ENCODE results near the gene KRT7. TPM values are rescaled to one million over a fixed set of nuclear protein-coding genes. Genes with fewer than 3 reads are reported as not detected.
"Not testable (repeated sequence)": the region's sequence is repeated elsewhere in the genome, so short reads cannot be mapped to it uniquely, and the experiment has no call there.

KRT7 gene
- polyA plus RNA-seq, 1 experiment, result 659 TPM

DNA sequence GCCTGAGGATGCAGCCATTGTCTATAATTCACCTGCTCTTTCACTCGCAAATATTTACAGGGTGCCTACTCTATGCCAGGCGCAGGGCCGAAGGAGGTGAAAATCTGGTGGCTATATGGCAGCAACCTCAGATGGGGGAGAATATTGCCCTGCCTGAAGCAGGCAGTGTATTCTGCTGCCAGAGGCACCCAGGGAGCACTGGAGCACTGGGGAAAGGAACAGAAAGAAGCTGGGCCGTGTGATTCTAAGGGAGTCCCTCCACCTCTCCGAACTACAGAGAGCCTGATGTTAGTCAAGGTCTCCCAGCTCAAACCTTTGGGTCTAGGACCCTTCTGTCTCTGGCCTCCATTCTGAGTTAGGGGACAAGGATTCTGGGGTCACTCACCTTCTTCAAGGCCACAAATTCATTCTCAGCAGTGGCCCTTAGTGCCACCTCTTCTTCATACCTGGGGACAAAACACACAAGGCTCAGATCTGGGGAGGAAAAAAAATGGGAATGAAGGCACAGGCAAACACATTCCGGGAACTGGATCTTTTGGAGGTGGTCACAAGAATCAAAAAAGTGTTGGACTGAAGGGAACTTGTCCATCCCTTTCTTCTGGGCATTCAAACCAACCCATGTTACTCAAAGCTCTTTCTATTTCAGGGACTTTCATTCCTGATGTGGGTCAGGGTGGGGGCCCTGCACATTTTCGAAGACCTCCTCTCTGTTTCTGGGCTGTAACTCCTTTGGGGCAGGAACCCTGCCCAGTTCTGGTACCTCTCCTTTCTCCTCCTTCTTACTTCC is 22.1 kb downstream of the KRT7 start:
- H3K4me3 ChIP-seq (ENCODE audit: low read depth, low read length), result no peak overlapping the region
- H3K36me3 ChIP-seq (ENCODE audit: control insufficient read depth, insufficient read depth, low read length), result no peaks in the 10 kb centered on the region
- POLR2A ChIA-PET, result no interaction called here

DNA sequence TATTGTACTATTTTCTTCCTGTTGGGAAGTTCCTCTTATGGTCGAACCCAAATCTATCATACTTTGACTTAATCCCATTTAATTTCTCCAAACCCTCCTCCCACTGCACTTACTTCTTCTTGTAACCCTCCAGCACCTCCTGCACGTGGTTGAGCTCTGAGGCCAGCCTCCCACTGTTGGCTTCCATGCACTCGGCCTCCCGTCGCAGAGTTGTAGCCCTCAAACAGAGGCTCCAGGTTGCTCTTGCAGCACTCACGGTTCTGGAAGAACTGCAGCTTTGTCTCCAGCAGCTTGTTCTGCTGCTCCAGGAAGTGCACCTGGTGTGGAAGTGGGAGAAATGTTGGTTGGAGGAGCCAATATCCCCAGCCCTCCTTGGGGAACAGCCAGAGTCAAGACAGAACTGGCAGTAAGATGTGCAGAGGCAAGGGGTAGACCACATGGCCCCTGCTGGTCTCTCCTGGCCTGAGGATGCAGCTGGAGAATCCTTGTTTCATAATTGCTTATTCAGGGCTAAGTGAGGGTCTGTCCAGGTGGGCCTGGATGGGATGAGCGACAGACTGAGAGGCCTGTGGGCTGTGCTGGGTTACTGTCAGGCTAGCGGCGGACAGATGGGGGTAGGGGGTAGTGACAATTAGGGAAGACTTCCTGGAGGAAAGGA is 23.0 kb downstream of the KRT7 start:
- ChIA-PET POLR2A (no interaction called here), CTCF (interaction anchor here (1.2 to 4.8 kb wide), 2 partner anchors 18 to 23 kb away, joined by 3 to 16 read pairs; partner anchors contain the start of gene KRT86)
- no peak for DNase-seq (ENCODE audit: low read depth)
- TF ChIP-seq, protein P1, sequence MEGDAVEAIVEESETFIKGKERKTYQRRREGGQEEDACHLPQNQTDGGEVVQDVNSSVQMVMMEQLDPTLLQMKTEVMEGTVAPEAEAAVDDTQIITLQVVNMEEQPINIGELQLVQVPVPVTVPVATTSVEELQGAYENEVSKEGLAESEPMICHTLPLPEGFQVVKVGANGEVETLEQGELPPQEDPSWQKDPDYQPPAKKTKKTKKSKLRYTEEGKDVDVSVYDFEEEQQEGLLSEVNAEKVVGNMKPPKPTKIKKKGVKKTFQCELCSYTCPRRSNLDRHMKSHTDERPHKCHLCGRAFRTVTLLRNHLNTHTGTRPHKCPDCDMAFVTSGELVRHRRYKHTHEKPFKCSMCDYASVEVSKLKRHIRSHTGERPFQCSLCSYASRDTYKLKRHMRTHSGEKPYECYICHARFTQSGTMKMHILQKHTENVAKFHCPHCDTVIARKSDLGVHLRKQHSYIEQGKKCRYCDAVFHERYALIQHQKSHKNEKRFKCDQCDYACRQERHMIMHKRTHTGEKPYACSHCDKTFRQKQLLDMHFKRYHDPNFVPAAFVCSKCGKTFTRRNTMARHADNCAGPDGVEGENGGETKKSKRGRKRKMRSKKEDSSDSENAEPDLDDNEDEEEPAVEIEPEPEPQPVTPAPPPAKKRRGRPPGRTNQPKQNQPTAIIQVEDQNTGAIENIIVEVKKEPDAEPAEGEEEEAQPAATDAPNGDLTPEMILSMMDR (IDR thresholded peaks at IDR 0.05; ENCODE audit: insufficient read depth, low read depth, low read length), result no peak
- H3K4me3 ChIP-seq (ENCODE audit: low read depth, low read length), result no peak overlapping the region
- peaks cover 4% of the 10 kb centered on the region for H3K27me3 ChIP-seq (ENCODE audit: control insufficient read depth, insufficient read depth, low read length)
- H3K36me3 ChIP-seq (ENCODE audit: control insufficient read depth, insufficient read depth, low read length), result no peaks in the 10 kb centered on the region

More for the DNA sequence above, 22.1 kb downstream of the KRT7 start:
- no peak for DNase-seq (ENCODE audit: low read depth)
- CTCF ChIA-PET, result interaction anchor here (1.2 to 4.8 kb wide), 2 partner anchors 19 to 24 kb away, joined by 3 to 16 read pairs; partner anchors contain the start of gene KRT86
- H3K27me3 ChIP-seq (ENCODE audit: control insufficient read depth, insufficient read depth, low read length), result peaks cover 4% of the 10 kb centered on the region
- TF ChIP-seq, protein P1 (IDR thresholded peaks at IDR 0.05; ENCODE audit: insufficient read depth, low read depth, low read length), result no peak

DNA sequence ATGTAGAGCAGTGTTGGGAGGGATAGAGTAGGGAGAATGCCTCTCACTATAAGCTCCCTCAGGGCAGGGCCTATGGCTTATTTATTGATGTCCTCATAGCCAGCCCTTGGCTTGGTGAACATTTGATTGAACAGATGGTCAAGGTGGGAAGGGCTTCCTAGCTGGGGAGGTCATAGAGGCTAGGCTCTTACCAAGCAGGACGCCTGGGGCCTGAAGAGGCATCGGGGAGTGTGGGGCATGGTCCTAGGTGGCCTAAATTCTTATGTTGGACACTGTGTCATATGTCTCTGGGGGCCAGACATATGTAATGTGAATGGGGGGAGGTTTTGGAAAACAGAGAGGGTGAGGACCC is 23.5 kb downstream of the KRT7 start:
- TF ChIP-seq, protein P1 (IDR thresholded peaks at IDR 0.05; ENCODE audit: insufficient read depth, low read depth, low read length), result no peak
- Histone ChIP-seq H3K4me3 (ENCODE audit: low read depth, low read length) (no peak overlapping the region), H3K27me3 (ENCODE audit: control insufficient read depth, insufficient read depth, low read length) (peaks cover 4% of the 10 kb centered on the region), H3K36me3 (ENCODE audit: control insufficient read depth, insufficient read depth, low read length) (no peaks in the 10 kb centered on the region)
- ChIA-PET POLR2A (no interaction called here), CTCF (interaction anchor here (4.8 kb wide), 1 partner anchor 23 kb away, joined by 16 read pairs; no protein-coding TSS in a partner anchor)
- DNase-seq (ENCODE audit: low read depth), result no peak

DNA sequence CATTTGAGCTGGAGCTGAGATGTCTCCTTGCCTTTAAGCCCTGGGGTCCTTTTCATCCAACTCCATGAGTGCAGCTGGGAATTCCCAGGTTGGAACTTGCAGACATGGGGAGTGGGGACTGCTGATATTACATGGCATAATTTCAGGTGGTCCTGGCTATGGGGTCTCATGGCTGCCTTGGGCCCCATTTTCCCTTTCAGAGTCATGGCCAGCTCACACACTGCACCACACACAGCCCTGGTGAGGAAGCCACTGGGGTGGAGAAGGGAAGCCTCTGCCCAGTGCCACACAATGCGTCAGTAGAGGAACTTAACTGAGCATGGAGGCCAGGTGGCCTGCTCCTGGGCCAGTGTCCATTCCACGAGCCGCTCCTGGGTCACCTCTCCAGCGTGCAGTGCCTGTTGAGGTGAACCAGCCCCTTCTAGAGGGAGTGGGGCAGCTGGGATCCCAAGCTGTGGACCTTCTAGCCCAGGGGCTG is 24.1 kb downstream of the KRT7 start:
- ChIA-PET POLR2A (no interaction called here), CTCF (interaction anchor here (4.8 kb wide), 1 partner anchor 22 kb away, joined by 16 read pairs; no protein-coding TSS in a partner anchor)
- Histone ChIP-seq H3K27me3 (ENCODE audit: control insufficient read depth, insufficient read depth, low read length) (peaks cover 4% of the 10 kb centered on the region), H3K4me3 (ENCODE audit: low read depth, low read length) (no peak overlapping the region), H3K36me3 (ENCODE audit: control insufficient read depth, insufficient read depth, low read length) (no peaks in the 10 kb centered on the region)
- no peak for DNase-seq (ENCODE audit: low read depth)
- TF ChIP-seq, protein P1 (IDR thresholded peaks at IDR 0.05; ENCODE audit: insufficient read depth, low read depth, low read length), result no peak

DNA sequence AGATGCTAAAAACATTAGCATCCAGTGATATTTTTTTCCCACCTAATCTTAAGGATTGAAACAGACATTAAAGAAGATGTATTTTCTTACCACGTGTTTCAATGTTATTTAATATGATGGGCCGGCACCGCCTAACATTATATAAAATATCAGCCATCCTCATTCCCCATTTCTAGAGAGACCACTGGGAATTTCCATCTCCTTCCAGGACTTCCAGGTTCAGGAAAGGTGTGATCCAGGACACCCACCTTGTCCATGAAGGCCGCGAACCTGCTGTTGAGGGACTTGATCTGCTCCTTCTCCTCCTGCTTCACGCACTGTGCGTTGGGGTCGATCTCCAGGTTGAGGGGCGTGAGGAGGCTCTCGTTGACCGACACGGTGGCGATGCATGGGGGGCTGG is 24.9 kb downstream of the KRT7 start:
- H3K4me3 ChIP-seq (ENCODE audit: low read depth, low read length); DNase-seq (ENCODE audit: low read depth); H3K27me3 ChIP-seq (ENCODE audit: control insufficient read depth, insufficient read depth, low read length); H3K36me3 ChIP-seq (ENCODE audit: control insufficient read depth, insufficient read depth, low read length): not testable (repeated sequence)
- ChIA-PET POLR2A (interaction anchor here (0.6 kb wide), 1 partner anchor 21 kb away, joined by 4 read pairs; no protein-coding TSS in a partner anchor), CTCF (interaction anchor here (0.8 to 2.8 kb wide), 3 partner anchors 13 to 20 kb away, joined by 3 to 11 read pairs (median 8); no protein-coding TSS in a partner anchor)

All from BJ (cell line).